GM18502 (cell line): ENCODE data around the gene SP140L.
"Not testable (repeated sequence)": the region's sequence is repeated elsewhere in the genome, so short reads cannot be mapped to it uniquely, and the experiment has no call there.

ENCODE experiments used
- ATAC-seq: cut with Tn5 transposase; IDR thresholded peaks from one replicate; pipeline ENCODE4 v1.9.1; 2021; ENCODE audit warnings: mild to moderate bottlenecking; ENCODE audit not compliant: unreplicated experiment, poor library complexity

Gene SP140L

GRCh38 chr2:230326453-230327417, at the start of gene SP140L:
Gene SP140L, plus strand, starts transcription at chr2:230327193. Its CDS starts 77 bp downstream, at chr2:230327270.
- ATAC-seq, result peak; percentile 91

GRCh38 chr2:230282936-230283335, 44.1 kb upstream of the SP140L start:
- no peak for ATAC-seq

DNA sequence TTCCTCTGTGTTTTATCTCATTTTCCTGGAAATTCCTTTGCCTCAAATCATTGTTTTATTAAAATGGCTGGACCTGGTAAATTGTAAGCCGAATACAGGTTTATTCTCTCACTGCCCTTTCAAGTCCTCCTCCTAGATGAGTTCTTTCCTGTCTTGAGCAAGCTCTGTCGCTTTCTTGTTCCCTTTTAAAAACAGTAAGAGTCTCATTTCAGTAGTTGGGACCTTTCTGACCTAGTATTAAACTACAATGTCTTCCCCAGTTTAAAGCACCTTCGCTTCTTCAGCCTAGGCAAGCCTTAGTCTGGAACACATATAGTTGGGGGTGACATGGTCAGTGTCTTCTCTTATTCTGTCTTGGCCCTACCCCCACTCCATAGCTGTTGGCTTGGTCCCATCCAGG, 40.9 kb upstream of the SP140L start:
- ATAC-seq, result no peak

- not testable (repeated sequence) for ATAC-seq
Observed at GRCh38 chr2:230289311-230289710, 37.7 kb upstream of the SP140L start.

DNA sequence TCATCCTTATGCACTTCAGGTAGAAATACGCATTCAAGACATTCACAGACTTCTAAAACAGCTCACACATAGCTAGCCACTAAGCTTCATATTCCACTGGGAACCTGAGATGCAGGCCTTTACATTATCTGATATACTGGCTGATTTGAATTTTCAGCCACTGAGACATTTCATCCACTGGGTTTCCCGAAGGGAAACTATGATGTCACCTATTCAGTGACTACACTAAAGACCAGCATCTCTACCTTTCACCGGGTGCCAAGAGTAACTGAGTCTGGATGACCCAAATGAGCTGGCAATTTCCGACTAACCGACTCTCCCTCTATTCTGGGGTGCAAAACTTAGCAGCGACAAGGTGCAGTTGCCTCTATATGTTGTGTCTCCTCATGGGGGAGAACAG, 31.8 kb upstream of the SP140L start:
- no peak for ATAC-seq

DNA sequence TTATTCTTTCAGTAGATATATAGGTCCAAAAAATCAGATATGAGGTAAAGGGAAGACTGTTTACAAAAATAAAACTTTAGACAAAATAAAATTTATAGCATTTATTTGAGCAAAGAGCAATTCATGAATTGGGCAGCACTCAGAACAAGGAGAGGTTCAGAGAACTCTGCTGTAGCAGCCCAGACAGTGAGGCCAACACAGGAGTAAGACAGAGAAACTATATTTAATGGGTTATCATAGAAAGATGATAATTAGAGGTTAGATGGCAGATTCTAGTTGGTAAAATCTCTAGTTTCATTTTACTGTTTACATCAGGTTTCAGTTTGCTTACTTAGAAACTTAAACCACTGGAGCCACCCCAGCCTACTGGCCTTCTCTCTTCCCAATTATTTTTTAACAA, 30.1 kb upstream of the SP140L start:
- ATAC-seq, result no peak

- ATAC-seq, result no peak
Observed at GRCh38 chr2:230299618-230300017, 27.4 kb upstream of the SP140L start.

DNA sequence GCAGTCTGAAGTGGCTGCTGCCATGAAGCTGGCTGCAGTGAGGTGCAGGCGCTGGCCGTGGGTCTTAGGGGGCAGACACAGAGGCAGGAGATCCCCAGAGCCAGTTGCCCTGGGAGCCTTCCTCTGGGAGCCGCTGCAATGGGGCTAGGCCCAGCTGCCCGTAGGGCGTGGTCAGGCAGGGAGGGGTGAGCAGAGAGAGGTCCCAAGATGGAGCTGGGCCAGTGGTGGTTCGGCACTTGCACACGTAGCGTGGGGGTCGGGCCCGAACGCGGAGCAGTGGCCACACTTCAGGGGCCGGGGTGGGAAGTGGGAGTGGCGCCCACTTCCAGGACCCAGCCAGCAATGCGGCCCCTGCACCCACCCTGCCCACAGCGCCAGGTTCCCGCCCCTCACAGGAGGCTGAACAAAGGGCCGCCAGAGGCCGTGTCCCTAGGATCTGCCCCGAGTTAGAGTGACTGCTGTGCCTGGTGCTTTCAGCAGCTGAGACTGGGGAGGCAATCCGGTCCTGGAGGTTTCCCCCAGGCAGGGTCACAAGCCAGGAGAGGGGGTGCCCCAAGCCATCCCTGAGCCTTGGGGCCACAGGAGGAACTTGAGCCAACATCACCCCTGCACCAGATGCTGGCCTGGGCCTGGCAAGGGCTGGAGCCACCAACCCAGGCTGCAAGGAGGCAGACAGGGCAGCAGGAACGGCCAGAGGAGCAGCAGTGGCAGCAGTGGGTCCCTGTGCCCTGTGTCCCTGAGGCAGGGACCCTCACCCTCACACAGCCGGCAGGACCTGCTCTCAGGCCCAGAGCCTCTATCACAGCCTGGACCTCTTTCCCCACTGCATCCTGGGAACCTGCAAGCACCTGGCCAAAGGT, 21.3 kb upstream of the SP140L start:
- ATAC-seq, result no peak

DNA sequence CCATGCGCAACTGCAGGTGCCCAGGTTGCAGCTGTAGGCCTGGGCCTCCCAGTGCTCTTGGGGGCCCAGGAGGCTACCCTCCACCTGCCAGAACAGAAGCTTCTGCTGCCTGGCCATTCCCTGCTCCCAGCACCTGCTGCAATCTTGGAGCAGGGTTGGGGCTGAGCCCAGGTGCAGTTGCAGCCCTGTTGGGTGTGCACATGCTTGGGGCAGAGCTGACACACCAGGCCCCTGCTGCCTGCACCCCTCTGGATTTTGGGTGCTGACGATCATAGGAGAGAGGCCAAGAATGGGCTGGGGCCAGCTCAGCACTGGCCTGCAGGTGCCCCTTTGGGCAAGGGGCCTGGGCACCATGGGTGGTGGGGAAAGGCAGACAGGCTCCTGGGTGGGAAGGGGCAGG, 20.5 kb upstream of the SP140L start:
- ATAC-seq, result no peak

DNA sequence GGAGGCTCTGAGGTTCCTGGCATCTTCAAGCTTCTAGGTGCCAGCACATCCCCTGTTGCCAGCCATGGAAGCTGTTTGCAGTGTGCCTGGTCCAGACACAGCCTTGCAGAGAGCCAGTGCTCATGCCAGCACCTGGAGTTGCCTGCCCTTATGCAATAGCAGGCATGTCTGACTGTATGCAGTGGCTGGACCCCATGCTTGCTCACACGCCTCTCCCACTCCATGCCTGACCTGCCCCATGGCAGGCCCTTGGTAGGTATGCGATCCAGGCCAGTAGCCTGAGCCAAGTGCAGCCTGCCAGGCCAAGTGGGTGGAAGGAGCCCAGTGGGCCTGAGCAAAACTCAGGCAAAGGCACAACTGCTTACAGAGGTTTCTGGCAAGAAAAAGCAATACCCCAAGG, 19.5 kb upstream of the SP140L start:
- no peak for ATAC-seq

GRCh38 chr2:230308402-230309000, 18.5 kb upstream of the SP140L start:
- ATAC-seq, result no peak

DNA sequence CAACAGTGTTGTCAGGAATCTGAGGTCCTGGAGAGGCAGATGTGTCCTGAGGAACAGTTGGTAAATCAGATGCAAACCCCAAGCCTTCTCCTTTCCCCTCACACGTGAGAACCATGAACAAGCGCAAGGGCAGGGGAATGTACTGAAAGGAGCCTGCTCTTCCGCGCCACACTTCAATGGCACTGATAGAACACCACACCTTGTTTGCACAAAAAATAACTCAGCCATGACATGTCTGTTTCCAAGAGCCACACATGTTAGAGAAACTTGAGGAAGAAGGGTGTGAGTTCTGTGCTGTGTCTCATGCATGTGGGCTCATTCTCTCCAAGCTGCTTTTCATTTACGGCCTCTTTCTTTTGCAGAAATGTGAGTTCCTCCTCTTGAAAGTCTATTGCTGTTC, 16.2 kb upstream of the SP140L start:
- ATAC-seq, result not testable (repeated sequence)

- ATAC-seq, result not testable (repeated sequence)
Observed at GRCh38 chr2:230311634-230312033, 15.4 kb upstream of the SP140L start.

DNA sequence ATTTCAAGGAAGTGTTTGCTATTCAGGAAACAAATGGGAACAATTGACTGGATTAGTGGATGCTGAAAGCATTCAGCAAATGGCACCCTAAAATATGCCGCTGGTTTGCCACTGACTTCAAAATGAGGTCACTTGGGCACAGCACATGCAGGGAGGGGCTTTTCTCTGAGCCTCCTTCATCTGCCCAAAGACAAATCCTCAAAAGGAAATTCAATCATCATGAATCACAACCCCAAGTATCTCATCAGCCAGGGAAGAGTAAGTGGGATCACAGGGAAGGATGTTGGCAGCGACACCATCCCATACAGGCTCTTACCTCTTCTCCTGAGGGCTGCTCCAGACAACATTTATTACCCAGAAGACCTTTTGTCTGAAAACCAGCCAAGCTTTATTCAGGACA, 14.4 kb upstream of the SP140L start:
- no peak for ATAC-seq

- ATAC-seq, result no peak
Observed at GRCh38 chr2:230317366-230317765, 9.6 kb upstream of the SP140L start.

- peak; percentile 46 for ATAC-seq
Observed at GRCh38 chr2:230318190-230319121, 8.5 kb upstream of the SP140L start.

DNA sequence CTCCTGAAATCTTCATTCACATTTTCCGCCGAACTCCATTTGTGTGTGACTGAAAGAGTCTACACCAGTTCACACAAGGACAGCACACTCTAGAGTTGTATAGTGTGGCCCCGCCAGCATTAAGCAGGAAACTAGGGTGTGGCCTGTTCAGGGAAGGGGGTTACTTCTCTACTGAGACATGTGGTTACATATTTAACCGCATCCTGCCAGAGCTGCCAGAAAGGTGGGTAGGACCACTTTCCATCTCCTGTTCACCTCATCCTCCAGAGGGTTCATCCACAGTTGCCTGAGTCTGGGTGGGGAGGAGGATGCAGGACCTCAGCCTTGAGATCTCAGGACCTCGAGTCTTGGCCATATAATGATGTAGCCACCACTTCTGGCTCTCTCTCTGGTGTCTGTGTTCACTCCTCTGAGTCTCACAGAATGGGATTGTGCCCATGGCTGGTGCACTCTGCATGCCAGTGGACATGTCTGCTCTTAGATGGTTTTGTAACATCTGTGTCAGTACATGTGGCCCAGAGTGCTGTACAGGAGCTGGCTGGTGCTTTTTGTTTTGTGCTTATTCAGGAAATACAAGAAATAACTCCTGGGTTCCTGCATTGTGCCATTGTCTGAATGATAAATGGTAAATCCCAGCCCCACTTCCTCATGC, 7.7 kb upstream of the SP140L start:
- peak; percentile 90 for ATAC-seq

- no peak for ATAC-seq
Observed at GRCh38 chr2:230321031-230321430, 6.0 kb upstream of the SP140L start.
